Hindlimb muscle (tissue), 1 donor: ENCODE results near the gene CECR2. TPM values are rescaled to one million over a fixed set of nuclear protein-coding genes. Genes with fewer than 3 reads are reported as not detected.
A peak's percentile ranks its signal among the peaks of the same experiment; 100 is the strongest.

Experiments used
- DNase-seq: peaks from one replicate; pipeline ENCODE4 v3.0.0-alpha.2; 2013
- polyA plus RNA-seq: library from polyadenylated mRNA; unstranded; fragments of 120-200 nt; gene quantifications from one replicate; pipeline ENCODE4 v1.2.1, GENCODE V29; 2013; ENCODE audit not compliant: insufficient read length

CECR2 gene
- polyA plus RNA-seq, 1 donor, result 30.5 TPM

- no peak for DNase-seq
These were observed 101.7 kb downstream of the CECR2 start for GRCh38 chr22:17470880-17471500.

GRCh38 chr22:17471886-17472535, 102.8 kb downstream of the CECR2 start:
- peak; percentile 34 for DNase-seq

GRCh38 chr22:17472932-17473331, 103.7 kb downstream of the CECR2 start:
- peak; percentile 13 for DNase-seq

DNA sequence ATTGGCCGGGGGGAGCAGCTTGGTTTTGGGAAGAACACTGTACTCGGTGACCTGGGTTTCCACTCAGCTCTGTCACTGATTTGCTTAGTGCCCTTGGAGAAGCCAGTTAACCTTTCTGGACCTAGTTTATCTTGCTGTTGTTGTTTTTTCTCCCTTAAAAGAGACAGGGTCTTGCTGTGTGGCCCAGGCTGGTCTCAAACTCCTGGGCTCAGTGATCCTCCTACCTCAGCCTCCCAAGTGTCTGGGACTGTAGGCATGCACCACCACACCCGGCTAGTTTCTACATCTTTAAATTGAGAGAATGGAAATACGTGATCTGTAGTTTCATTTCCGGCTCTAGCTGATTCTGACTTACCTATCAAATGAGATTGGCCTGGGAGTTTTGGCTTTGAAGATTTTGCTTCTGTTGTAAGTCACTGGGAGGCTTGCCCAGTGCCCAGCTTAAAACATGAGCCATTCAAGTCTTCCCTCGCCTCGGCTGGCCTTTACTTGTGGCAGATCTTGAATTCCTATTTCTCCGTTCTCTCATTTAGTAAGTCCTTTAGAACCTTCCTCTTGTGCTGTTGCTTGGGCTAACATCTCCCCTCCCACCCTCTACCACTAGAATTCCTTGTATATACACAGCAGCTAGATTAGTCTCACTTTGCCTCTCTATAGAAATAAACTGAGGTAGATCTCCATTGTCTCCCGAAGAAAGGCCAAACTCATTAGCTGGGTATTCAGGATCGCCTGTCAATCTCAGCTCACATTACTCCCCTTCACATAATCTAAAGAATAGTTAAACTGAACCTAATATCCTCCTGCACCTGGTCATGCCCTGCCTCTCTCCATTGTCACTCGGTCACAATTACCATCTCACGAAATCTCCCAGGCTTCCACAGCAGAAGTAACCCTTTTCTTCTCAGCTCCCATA, 106.3 kb downstream of the CECR2 start:
- DNase-seq, result no peak

DNA sequence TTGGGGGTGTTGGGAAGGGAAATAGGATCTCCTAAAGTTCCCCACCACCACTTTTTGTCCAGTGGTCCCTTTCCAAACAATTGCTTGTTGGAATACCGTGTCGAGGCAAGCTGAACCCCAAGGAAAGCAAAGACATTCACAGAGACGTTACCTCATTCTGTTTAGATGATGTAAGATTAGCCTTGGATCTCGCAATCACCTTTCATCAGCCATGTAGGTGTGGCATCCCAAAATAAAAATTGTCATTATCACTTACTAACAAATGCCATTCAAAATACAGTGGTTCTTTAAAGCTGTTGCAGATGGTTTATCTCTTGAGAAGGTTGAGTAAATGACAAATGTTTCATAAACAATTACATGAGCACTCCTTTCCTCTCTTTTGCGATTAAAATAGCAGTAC, 107.6 kb downstream of the CECR2 start:
- DNase-seq, result no peak

GRCh38 chr22:17477391-17477833, 108.2 kb downstream of the CECR2 start:
- DNase-seq, result no peak

DNA sequence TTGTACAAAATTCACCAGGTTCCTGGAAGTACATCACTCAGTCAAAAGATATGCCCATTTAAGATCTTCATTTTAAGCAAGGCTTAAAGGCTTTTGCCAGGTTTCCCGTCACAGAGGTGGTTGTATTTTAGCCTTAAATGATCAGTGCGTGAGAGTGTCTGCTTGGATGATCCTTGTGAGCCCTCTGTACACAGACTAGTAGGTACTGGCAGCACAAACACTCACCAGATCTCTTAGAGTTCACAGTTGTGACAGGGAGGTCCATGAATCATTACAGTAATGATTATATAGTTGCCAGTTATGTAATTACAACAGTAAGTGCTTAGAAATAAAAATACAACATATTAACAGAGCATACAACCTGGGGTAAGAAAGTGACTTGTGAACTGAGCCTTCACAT, 109.9 kb downstream of the CECR2 start:
- DNase-seq, result no peak

DNA sequence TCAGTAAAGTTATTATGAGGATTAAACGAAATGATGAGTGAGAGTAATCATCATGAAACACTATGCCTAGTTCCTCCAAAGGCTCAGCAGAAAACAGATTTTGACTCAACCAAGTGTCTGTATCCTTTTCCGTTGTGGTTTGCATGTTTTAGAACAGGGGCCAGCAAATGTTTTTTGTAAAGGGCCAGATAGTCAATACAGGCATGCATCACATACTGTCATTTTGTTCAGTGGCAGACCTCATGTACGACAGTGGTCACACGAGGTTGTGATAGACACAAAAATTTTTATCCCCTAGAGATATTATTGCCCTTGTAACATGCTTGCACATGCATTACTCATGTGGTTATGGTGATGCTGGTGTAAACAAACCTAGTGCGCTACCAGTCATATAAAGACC, 112.2 kb downstream of the CECR2 start:
- DNase-seq, result no peak

DNA sequence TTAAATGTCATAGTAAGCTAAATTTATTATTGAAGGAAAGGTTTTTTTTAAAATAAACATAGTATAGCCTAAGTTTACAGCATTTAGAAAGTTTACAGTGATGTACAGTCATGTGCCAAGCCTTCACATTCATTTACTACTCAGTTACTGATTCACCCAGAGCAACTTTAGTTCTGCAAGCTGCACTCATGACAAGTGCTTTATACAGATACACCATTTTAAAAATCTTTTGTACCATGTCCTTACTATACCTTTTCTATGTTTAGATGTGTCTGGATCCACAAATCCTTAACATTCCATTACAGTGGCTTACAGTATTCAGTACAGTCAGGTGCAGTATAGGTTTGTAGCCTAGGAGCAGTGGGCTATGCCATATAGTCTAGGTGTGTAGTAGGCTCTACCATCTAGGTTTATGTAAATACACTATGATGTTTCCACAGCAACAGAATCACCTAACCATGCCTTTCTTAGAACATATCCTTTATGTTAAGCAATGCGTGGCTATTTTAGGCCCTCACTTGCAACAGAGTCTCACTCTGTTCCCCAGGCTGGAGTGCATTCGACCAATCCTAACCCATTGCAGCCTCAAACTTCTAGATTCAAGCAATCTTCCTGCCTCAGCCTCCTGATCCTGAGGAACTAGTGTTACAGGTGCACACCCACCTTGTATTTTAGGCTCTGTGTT, 114.6 kb downstream of the CECR2 start:
- no peak for DNase-seq

DNA sequence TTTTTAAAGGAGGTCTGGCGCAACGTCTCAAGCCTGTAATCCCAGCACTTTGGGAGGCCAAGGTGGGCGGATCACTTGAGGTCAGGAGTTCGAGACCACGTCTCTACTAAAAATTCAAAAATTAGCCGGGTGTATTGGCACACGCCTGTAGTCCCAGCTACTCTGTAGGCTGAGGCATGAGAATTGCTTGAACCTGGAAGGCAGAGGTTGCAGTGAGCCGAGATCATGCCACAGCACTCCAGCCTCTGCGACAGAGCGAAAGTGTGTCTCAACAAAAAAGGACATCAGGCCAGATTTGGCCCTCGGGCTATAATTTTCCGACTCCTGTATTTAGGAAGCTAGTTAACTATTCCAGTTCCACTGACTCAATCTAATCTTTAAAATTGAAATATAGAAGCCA, 115.3 kb downstream of the CECR2 start:
- DNase-seq, result no peak

DNA sequence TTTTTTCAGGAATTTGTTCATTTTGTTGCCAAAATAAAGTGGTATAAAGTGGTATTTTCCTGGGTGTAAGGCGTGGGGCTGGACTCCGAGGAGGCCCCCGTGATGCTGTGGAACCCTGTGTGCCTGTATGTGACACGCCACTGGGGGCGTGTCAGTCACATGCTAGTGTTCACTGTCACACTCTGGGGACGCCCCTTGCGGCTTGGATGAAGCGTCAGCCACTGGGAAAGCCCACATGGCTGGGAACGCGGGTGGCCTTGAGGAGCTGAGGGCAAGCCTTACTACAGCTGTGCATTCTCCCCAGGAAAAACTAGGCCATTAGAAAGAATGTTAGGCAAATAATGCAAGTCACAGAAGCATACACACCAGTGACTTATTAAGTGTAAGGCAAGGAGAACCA, 117.1 kb downstream of the CECR2 start:
- no peak for DNase-seq

GRCh38 chr22:17486719-17487118, 117.5 kb downstream of the CECR2 start:
- no peak for DNase-seq

DNA sequence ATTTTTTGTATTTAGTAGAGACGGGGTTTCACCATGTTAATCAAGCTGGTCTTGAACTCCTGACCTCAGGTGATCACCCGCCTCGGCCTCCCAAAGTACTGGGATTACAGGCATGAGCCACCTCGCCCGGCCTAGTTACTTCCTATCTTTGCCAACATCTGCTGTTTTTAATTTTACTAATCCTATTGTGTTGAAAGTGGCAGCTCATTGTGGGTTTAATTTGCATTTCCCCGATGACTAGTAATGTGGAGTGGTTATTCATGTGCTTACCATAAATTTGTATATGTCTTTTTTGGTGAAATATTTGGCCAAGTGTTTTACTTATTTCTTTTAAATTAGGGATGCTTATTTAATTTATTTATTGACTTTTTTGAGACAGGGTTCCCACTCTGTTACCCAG, 119.8 kb downstream of the CECR2 start:
- no peak for DNase-seq

GRCh38 chr22:17491090-17491640, 121.9 kb downstream of the CECR2 start:
- no peak for DNase-seq

DNA sequence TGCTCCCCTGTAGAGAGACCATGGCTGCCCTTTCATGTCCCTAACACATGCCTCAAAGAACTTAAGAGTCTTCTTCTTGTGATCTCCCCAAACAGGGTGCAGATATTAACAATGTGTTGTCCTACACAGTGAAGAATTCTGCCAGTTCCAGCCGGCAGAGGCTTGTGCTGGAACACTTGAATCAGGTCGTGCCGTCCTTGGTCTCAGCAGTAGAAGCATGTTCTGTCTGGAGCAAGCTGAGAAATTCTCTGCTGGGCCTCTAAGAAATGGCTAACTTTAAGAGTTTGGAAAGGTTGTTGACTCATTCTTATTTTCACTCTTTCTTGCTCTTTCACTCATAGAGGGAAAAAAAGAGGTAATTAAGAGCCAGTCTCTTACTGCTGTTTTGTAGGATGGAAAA, 123.0 kb downstream of the CECR2 start:
- DNase-seq, result no peak

- no peak for DNase-seq
These were observed 124.2 kb downstream of the CECR2 start for GRCh38 chr22:17493419-17493981.

DNA sequence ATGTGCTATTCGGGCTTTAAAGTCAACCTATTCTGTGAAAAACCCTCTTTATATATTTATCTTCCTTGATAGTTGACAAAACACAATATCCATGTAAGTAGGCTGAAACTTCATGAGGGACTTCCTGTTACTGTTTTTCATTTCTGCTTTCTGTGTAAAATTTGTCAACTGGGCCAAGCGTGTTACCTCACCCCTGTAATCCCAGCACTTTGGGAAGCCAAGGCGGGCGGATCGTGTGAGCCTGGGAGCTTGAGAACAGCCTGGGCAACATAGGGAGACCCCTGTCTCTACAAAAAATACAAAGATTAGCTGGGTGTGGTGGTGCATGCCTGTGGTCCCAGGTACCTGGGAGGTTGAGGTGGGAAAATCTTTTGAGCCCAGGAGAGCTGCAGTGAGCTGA, 127.6 kb downstream of the CECR2 start:
- DNase-seq, result no peak

GRCh38 chr22:17501679-17502285, 132.5 kb downstream of the CECR2 start:
- DNase-seq, result peak; percentile 69

DNA sequence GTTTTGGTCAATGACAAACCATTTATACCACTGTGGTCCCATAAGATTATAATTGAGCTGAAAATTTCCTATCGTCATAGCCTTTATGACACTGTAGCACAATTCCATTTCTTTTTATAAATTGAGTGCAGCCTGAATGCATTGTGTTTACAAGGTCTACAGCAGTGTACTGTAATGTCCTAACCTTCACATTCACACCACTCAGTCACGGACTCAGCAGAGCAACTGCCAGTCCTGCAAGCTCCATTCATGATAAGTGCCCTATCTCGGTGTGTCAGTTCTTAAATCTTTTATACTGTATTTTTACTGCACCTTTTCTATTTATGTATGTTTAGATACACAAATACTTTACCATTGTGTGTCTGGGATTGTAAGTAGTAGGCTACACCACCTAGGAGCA, 138.8 kb downstream of the CECR2 start:
- DNase-seq, result no peak

- no peak for DNase-seq
These were observed 143.7 kb downstream of the CECR2 start for GRCh38 chr22:17512960-17513359.

DNA sequence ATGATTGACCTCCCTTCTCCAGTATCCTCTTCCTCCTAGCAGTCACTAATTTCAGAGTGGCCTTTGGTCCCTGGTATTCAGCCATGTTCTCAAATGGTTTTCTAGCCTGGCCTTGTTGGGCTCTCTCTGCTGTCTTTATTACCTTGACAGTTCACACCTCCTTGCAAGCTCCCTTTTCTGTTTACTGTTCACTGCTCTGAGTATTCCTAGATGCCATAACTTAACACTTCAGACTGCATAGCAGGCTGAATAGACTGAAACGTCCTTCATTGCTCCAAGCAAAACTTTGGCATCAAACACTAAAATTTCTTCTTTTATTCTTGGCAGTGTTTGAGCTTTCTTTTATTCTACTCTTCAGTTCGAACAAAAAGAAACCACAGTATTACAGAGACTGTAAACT, 144.4 kb downstream of the CECR2 start:
- no peak for DNase-seq

DNA sequence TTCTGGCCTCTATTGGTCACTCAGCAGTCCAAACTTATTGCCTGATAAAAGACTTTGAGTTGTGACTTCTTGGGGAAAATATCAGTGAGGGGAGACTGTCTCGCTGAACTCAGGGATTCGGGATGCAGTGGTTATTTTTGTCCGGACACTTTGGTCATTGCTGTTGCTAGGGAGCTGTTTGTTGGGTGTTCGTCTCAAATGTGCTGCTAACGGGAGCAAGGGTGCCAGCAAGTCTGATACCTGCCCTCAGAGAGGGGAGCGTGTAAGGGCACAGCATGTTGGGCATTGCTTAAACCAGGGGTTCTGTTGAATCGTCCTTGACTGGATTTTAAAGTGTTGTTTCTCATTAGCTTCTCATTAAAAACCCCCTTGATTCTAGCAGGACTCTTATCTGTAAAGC, 144.8 kb downstream of the CECR2 start:
- DNase-seq, result no peak
